GM19468 (cell line): Measurements from ENCODE around the gene STAG1.
"Not testable (repeated sequence)": the region's sequence is repeated elsewhere in the genome, so short reads cannot be mapped to it uniquely, and the experiment has no call there.

Experiments used
- ATAC-seq: cut with Tn5 transposase; IDR thresholded peaks from one replicate; pipeline ENCODE4 v1.9.1; 2021; ENCODE audit warnings: mild to moderate bottlenecking, moderate library complexity, moderate number of reproducible peaks; ENCODE audit not compliant: unreplicated experiment; ENCODE audit errors: extremely low read depth

STAG1 gene

DNA sequence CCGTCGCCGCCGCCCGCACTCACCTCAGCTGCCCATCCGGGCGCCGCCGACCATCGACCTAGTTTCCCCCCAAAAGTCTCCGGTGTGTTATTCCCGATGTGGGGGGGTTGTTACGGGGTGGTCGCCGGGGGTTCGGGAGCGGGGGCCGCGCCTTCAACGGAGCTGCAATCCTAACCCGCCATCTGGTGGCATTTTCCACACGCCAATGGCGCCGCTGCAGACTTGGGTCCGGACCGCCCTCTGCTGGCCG, at the start of gene STAG1:
TSS of gene STAG1 (minus strand) at position 207 of the 250 bp plus-strand sequence. CDS start 121,480 bp downstream, outside the sequence.
- ATAC-seq, result no peak

GRCh38 chr3:136801146-136801545, 49.0 kb upstream of the STAG1 start:
- ATAC-seq, result not testable (repeated sequence)

GRCh38 chr3:136792556-136793330, 40.6 kb upstream of the STAG1 start:
- ATAC-seq, result no peak

GRCh38 chr3:136790786-136791185, 38.6 kb upstream of the STAG1 start:
- no peak for ATAC-seq

DNA sequence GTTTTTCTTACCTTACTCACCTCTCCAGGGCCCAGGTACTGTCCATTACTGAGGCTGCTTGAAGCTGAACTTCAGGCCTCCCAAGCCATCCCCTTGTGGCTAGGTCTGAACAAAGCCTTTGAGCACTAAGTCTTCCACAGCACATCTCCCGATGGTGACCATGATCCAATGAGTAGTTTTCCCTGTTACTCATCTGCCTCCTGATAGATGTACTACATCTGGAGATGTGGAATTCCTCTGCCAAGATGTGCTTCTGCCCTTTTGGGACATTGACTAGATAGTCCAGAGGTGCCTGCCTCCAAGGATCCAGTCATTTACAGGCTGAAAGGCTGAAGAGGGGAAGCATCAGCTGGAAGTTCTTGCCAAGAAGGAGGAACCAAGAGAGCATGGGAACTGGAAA, 37.8 kb upstream of the STAG1 start:
- no peak for ATAC-seq

DNA sequence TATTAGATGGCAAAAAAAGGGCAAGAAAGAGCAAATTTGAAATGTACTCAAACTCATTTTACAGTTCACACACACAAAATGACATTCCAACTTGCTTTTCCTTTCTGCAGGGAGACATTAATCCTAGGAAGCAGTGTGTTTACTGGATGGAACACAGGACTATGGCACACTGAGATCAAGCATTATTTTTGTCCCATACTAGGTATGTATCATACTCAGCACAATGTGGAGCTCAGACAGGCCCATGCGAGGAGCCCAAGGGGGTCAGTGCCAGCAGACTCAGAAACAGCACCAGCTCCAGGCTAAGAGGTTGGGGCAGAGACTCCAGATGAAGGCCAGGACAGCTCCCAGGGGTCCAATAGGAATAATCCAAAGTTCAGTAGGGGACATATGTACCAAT, 36.0 kb upstream of the STAG1 start:
- no peak for ATAC-seq

DNA sequence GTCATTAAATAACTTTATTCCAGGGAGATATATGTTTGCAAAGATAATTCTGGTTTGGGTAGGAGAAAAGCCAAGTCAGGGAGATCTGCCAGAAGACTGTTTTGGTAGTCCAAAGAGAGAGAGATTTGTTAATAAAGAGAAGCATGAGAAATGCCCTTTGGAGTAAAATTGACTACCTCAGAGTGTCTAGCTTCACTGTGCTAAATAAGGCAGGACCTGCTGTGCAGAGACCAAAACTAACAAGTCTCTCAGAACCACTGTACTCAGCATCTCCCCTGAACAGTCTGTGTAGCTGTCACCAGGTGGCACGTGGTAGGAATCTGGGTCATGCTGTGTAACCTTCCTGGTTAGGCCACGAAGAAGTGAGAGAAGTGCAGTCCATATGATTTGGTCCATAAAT, 35.2 kb upstream of the STAG1 start:
- peak; percentile 57 for ATAC-seq

DNA sequence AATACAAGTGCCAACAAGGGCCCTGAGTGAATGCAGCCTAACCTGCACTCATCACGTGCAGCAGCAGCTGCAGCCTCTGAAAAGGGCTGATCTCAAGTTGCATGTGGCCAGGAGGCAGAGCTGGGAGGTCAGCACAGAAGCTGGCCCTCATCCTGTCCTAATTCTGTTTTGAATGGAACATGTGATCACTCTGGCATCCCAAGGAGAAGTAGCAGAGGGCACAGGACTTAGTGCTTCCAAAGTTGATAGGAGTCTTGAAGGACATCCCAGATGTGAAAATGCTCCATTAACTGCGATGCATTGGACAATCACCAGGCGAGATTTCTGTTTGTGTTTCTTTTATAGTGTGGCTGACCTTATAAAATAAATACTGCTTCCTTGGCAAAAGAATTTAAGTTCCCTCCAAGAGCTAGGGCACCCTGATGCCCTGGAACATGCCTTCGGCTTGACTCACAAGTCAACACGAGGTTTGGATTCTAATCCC, 31.6 kb upstream of the STAG1 start:
- ATAC-seq, result no peak

- no peak for ATAC-seq
These were observed 28.6 kb upstream of the STAG1 start for GRCh38 chr3:136780741-136781140.

- ATAC-seq, result no peak
These were observed 26.7 kb upstream of the STAG1 start for GRCh38 chr3:136778865-136779264.

DNA sequence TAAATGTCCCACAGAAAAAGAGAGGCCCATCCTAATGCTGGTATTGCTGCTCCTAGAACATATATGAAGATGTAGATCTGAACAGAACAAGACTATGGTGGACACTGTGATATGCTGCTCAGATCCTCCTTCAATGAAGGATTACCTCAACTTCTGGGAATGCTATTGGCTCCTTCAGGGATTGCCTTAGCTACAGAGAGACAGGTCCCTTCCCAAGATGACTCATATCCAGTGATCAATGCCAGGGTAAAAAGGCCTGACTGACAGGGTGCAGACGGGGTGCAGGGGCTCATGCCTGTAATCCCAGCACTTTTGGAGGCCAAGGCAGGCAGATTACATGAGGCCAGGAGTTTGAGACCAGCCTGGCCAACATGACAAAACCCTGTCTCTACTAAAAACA, 20.5 kb upstream of the STAG1 start:
- no peak for ATAC-seq

DNA sequence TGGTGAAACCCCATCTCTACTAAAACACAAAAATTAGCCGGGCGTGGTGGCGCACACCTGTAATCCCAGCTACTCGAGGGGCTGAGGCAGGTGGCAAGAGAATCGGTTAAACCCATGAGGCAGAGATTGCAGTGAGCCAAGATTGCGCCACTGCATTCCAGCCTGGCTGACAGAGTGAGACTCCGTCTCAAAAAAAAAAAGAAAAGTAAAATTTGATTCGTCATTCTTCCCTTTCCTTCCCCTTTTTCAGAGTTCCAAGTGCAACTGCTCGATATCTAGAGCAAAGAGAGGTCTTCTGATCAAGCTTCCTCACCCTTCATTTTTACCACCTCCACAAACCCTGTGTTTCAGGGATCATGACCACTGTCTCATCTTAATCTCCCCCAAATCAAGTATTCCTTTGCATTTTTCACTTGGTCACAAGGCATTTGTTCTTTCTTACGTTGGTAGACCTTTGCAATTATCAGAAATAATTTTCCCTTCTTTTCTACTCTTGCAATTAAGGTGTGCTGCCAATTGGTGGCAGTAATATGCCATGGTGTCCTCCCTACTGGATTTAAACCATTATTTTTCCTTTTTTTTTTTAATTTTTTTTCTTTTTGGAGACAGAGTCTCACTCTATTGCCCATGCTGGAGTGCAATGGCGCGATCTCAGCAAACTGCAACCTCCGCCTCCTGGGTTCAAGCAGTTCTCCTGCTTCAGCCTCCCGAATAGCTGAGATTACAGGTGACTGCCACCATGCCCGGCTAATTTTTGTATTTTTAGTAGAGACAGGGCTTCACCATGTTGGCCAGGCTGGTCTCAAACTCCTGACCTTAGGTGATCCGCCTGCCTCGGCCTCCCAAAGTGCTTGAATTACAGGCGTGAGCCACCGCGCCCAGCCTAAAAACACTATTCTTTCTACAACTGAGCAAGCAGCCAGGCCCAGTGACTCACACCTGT, 6.3 kb upstream of the STAG1 start:
- not testable (repeated sequence) for ATAC-seq

GRCh38 chr3:136755192-136755591, 3.0 kb upstream of the STAG1 start:
- ATAC-seq, result no peak

GRCh38 chr3:136753326-136753939, 1.3 kb upstream of the STAG1 start:
- ATAC-seq, result no peak

GRCh38 chr3:136752422-136753325, 496 bp upstream of the STAG1 start:
- peak; percentile 91 for ATAC-seq

DNA sequence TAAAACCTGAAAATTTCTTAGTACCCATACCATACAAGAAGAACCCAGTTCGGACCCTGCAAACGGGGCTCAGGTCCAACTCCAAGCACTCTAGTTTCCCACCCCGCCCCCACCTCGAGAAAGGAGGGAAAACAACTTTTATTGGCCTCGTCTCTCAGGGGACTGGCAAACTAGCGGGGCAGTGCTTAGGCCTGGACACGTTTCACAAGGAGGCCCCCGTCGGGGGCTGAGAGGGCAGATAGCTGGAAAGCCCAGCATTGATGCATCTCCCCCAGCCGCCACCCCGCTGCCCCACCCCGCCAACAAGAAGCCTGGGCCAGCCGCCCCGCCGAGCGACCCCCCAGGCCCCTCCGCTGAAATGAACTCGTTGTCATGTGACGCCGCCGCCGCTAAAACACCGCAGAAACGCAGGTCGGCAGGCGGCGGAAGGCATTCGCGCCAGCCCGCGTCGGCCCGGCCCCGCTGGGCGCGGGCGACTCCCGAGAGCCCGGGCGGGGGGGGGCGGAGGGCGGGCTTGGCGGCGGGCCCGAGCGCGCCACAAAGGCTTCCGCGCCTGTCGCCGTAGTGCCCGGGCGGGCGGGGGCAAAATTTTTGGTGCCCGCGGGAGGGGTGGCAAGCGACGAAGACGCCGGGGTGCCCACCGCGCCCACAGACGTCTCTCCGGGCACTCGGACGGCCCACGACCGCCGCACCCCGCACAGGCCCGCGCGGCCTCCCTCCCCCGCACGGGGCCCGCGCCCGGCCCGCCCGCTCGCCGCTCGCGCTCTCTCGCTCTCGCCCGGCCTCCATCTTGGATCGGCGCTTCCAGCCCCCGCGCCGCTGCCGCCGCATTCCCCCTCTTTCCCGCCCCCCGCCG, 634 bp downstream of the STAG1 start:
- ATAC-seq, result no peak

DNA sequence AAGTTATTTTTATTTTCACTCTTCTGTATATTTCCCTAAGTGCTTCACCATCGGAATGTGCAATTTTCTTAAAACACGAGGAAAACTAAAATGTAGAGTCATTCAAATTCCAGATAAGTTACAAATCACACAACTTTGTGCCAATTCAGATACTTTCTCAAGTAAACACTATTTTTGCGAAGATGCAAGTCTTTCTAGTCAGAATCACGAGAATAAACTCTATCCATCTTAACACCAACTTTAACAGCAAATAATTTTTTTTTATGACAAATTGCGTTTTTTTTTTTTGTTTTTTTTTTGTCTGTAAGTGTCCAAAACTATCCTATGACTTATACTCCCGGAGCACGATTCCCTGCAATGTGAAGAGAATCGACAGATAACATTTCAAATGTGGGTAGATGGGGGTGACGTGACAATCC, 1.3 kb downstream of the STAG1 start:
- no peak for ATAC-seq

- no peak for ATAC-seq
These were observed 1.8 kb downstream of the STAG1 start for GRCh38 chr3:136750209-136750896.
